ENCODE measurements around the gene ENTREP3.

Gene ENTREP3

GRCh38 chr1:155261852-155262673, 6.8 kb upstream of the ENTREP3 start, which contains the start of gene SCAMP3:
TSS of gene SCAMP3 (minus strand) at chr1:155262360. CDS start at chr1:155262151, 209 bp downstream.
- peaks cover 7 to 11% of the 10 kb centered on the region in 2 donors for H3K4me1 ChIP-seq (ENCODE audit: control insufficient read depth in 2 of 2, insufficient read depth in 1 of 2, low read depth in 1 of 2, low read length in 2 of 2)
- peak within 1 kb of the TSS; percentile 76 for H2AK5ac ChIP-seq (ENCODE audit: low read depth, low read length)
- peak within 1 kb of the TSS; percentile 90 for H3K9ac ChIP-seq (ENCODE audit: low read depth, low read length, poor library complexity)
- peaks cover 37 to 69% of the 10 kb centered on the region in 2 donors for H3K36me3 ChIP-seq (replicated peaks in 1 of 2; ENCODE audit: control insufficient read depth in 2 of 2, insufficient read depth in 2 of 2, low read length in 2 of 2)
- peak within 1 kb of the TSS; percentile 83 for H3K27ac ChIP-seq (replicated peaks; ENCODE audit: low read length)
- H3K9me3 ChIP-seq (replicated peaks in 1 of 2; ENCODE audit: control insufficient read depth in 2 of 2, insufficient read depth in 1 of 2, low read depth in 1 of 2, low read length in 2 of 2) = no peaks in the 10 kb centered on the region
- peak within 1 kb of the TSS; percentile 95 for H3K4me2 ChIP-seq (ENCODE audit: insufficient read depth, low read length, poor library complexity, severe bottlenecking)
- H3K14ac ChIP-seq (ENCODE audit: low read length) = no peak within 1 kb of the TSS
- peaks cover 6% of the 10 kb centered on the region for H3K79me1 ChIP-seq (ENCODE audit: low read depth, low read length)
- no peaks in the 10 kb centered on the region for H3K27me3 ChIP-seq (ENCODE audit: control insufficient read depth in 3 of 3, insufficient read depth in 3 of 3, low read depth in 1 of 3, low read length in 3 of 3)
- DNase-seq (ENCODE audit: low spot score) = peak; percentile 94
- H3K23ac ChIP-seq (ENCODE audit: low read depth, low read length, poor library complexity) = peak within 1 kb of the TSS; percentile 95
- no peak within 1 kb of the TSS for H2BK12ac ChIP-seq (ENCODE audit: low read length)
- H2AFZ ChIP-seq (ENCODE audit: low read length) = peak within 1 kb of the TSS; percentile 89
- H4K91ac ChIP-seq (ENCODE audit: low read depth, low read length, poor library complexity) = no peak within 1 kb of the TSS
- H2BK15ac ChIP-seq (ENCODE audit: low read length) = no peak within 1 kb of the TSS
- peak within 1 kb of the TSS; percentile 92 for H3K18ac ChIP-seq (ENCODE audit: low read length)
- H3K4me3 ChIP-seq (ENCODE audit: low read length in 2 of 2) = peak within 1 kb of the TSS; percentile 80 to 94
- no CpG with 5 or more reads among the region's 47 CpGs for WGBS, 2 donors (ENCODE audit: extremely low coverage in 2 of 2, insufficient read length in 2 of 2, insufficient replicate concordance in 1 of 2)
- no peak within 1 kb of the TSS for H3K4ac ChIP-seq (ENCODE audit: low read length)
- H2BK120ac ChIP-seq (ENCODE audit: low read depth, low read length) = no peak within 1 kb of the TSS
- H2BK5ac ChIP-seq (ENCODE audit: low read length) = no peak within 1 kb of the TSS
- no peak within 1 kb of the TSS for H4K8ac ChIP-seq (ENCODE audit: low read depth, low read length)

- no peaks in the 10 kb centered on the region for H3K9me3 ChIP-seq (replicated peaks in 1 of 2; ENCODE audit: control insufficient read depth in 2 of 2, insufficient read depth in 1 of 2, low read depth in 1 of 2, low read length in 2 of 2)
- WGBS, 2 donors (ENCODE audit: extremely low coverage in 2 of 2, insufficient read length in 2 of 2, insufficient replicate concordance in 1 of 2) = no CpG with 5 or more reads among the region's 9 CpGs
Measured at GRCh38 chr1:155261493-155261851, 6.2 kb upstream of the ENTREP3 start.

GRCh38 chr1:155260276-155260675, 5.0 kb upstream of the ENTREP3 start:
- no peak for DNase-seq (ENCODE audit: low spot score)
- Histone ChIP-seq H3K4me2 (ENCODE audit: insufficient read depth, low read length, poor library complexity, severe bottlenecking) (no peak overlapping the region), H3K14ac (ENCODE audit: low read length) (no peak overlapping the region), H3K27ac (replicated peaks; ENCODE audit: low read length) (no peak overlapping the region), H2BK120ac (ENCODE audit: low read depth, low read length) (no peak overlapping the region), H3K79me1 (ENCODE audit: low read depth, low read length) (peaks cover 6% of the 10 kb centered on the region), H2BK15ac (ENCODE audit: low read length) (no peak overlapping the region), H2AK5ac (ENCODE audit: low read depth, low read length) (no peak overlapping the region), H3K4me1 (ENCODE audit: control insufficient read depth in 2 of 2, insufficient read depth in 1 of 2, low read depth in 1 of 2, low read length in 2 of 2) (peaks cover 8 to 16% of the 10 kb centered on the region in 2 donors), H3K9me3 (replicated peaks in 1 of 2; ENCODE audit: control insufficient read depth in 2 of 2, insufficient read depth in 1 of 2, low read depth in 1 of 2, low read length in 2 of 2) (no peaks in the 10 kb centered on the region), H4K91ac (ENCODE audit: low read depth, low read length, poor library complexity) (no peak overlapping the region), H4K8ac (ENCODE audit: low read depth, low read length) (no peak overlapping the region), H3K36me3 (replicated peaks in 1 of 2; ENCODE audit: control insufficient read depth in 2 of 2, insufficient read depth in 2 of 2, low read length in 2 of 2) (peaks cover 26 to 66% of the 10 kb centered on the region in 2 donors), H2BK12ac (ENCODE audit: low read length) (no peak overlapping the region), H2AFZ (ENCODE audit: low read length) (no peak overlapping the region), H3K18ac (ENCODE audit: low read length) (no peak overlapping the region), H3K23ac (ENCODE audit: low read depth, low read length, poor library complexity) (no peak overlapping the region), H3K4ac (ENCODE audit: low read length) (no peak overlapping the region), H3K9ac (ENCODE audit: low read depth, low read length, poor library complexity) (no peak overlapping the region), H2BK5ac (ENCODE audit: low read length) (no peak overlapping the region), H3K27me3 (ENCODE audit: control insufficient read depth in 3 of 3, insufficient read depth in 3 of 3, low read depth in 1 of 3, low read length in 3 of 3) (no peaks in the 10 kb centered on the region), H3K4me3 (ENCODE audit: low read length in 2 of 2) (peak overlapping the region in 1 of 2 donors; percentile 19)
- no CpG with 5 or more reads among the region's 5 CpGs for WGBS, 2 donors (ENCODE audit: extremely low coverage in 2 of 2, insufficient read length in 2 of 2, insufficient replicate concordance in 1 of 2)

More at GRCh38 chr1:155261493-155261851, 6.2 kb upstream of the ENTREP3 start:
- Histone ChIP-seq H3K23ac (ENCODE audit: low read depth, low read length, poor library complexity) (no peak overlapping the region), H3K4me2 (ENCODE audit: insufficient read depth, low read length, poor library complexity, severe bottlenecking) (peak overlapping the region; percentile 95), H3K18ac (ENCODE audit: low read length) (peak overlapping the region; percentile 5), H2BK5ac (ENCODE audit: low read length) (no peak overlapping the region), H2AK5ac (ENCODE audit: low read depth, low read length) (peak overlapping the region; percentile 76), H3K27ac (replicated peaks; ENCODE audit: low read length) (peak overlapping the region; percentile 5), H3K9ac (ENCODE audit: low read depth, low read length, poor library complexity) (peak overlapping the region; percentile 90), H3K36me3 (replicated peaks in 1 of 2; ENCODE audit: control insufficient read depth in 2 of 2, insufficient read depth in 2 of 2, low read length in 2 of 2) (peaks cover 33 to 69% of the 10 kb centered on the region in 2 donors), H2BK12ac (ENCODE audit: low read length) (no peak overlapping the region), H3K4me3 (ENCODE audit: low read length in 2 of 2) (peak overlapping the region; percentile 80 to 94), H3K4ac (ENCODE audit: low read length) (no peak overlapping the region), H3K79me1 (ENCODE audit: low read depth, low read length) (peaks cover 6% of the 10 kb centered on the region), H2BK120ac (ENCODE audit: low read depth, low read length) (no peak overlapping the region), H2BK15ac (ENCODE audit: low read length) (no peak overlapping the region), H4K91ac (ENCODE audit: low read depth, low read length, poor library complexity) (no peak overlapping the region), H3K27me3 (ENCODE audit: control insufficient read depth in 3 of 3, insufficient read depth in 3 of 3, low read depth in 1 of 3, low read length in 3 of 3) (no peaks in the 10 kb centered on the region), H2AFZ (ENCODE audit: low read length) (peak overlapping the region; percentile 89), H3K14ac (ENCODE audit: low read length) (no peak overlapping the region), H4K8ac (ENCODE audit: low read depth, low read length) (no peak overlapping the region), H3K4me1 (ENCODE audit: control insufficient read depth in 2 of 2, insufficient read depth in 1 of 2, low read depth in 1 of 2, low read length in 2 of 2) (peaks cover 7 to 11% of the 10 kb centered on the region in 2 donors)
- DNase-seq (ENCODE audit: low spot score) = no peak

GRCh38 chr1:155256058-155256852, 972 bp upstream of the ENTREP3 start:
- peak overlapping the region; percentile 11 for H3K27ac ChIP-seq (replicated peaks; ENCODE audit: low read length)
- no CpG with 5 or more reads among the region's 20 CpGs for whole genome bisulfite sequencing, 2 donors (ENCODE audit: extremely low coverage in 2 of 2, insufficient read length in 2 of 2, insufficient replicate concordance in 1 of 2)

More at GRCh38 chr1:155256058-155256852, 972 bp upstream of the ENTREP3 start:
- peak overlapping the region; percentile 27 to 70 for H3K4me3 ChIP-seq (ENCODE audit: low read length in 2 of 2)
- H3K27me3 ChIP-seq (ENCODE audit: control insufficient read depth in 3 of 3, insufficient read depth in 3 of 3, low read depth in 1 of 3, low read length in 3 of 3) = no peaks in the 10 kb centered on the region
- H3K18ac ChIP-seq (ENCODE audit: low read length) = peak overlapping the region; percentile 15
- peaks cover 7 to 49% of the 10 kb centered on the region in 2 donors for H3K36me3 ChIP-seq (replicated peaks in 1 of 2; ENCODE audit: control insufficient read depth in 2 of 2, insufficient read depth in 2 of 2, low read length in 2 of 2)
- H2AFZ ChIP-seq (ENCODE audit: low read length) = peak overlapping the region; percentile 97
- H3K79me1 ChIP-seq (ENCODE audit: low read depth, low read length) = peaks cover 16% of the 10 kb centered on the region
- peaks cover 18 to 29% of the 10 kb centered on the region in 2 donors for H3K4me1 ChIP-seq (ENCODE audit: control insufficient read depth in 2 of 2, insufficient read depth in 1 of 2, low read depth in 1 of 2, low read length in 2 of 2)
- H3K9ac ChIP-seq (ENCODE audit: low read depth, low read length, poor library complexity) = no peak overlapping the region
- no peaks in the 10 kb centered on the region for H3K9me3 ChIP-seq (replicated peaks in 1 of 2; ENCODE audit: control insufficient read depth in 2 of 2, insufficient read depth in 1 of 2, low read depth in 1 of 2, low read length in 2 of 2)
- H3K23ac ChIP-seq (ENCODE audit: low read depth, low read length, poor library complexity) = no peak overlapping the region
- H2AK5ac ChIP-seq (ENCODE audit: low read depth, low read length) = peak overlapping the region; percentile 24
- H4K91ac ChIP-seq (ENCODE audit: low read depth, low read length, poor library complexity) = no peak overlapping the region
- H2BK120ac ChIP-seq (ENCODE audit: low read depth, low read length) = no peak overlapping the region
- H3K4ac ChIP-seq (ENCODE audit: low read length) = no peak overlapping the region
- H2BK12ac ChIP-seq (ENCODE audit: low read length) = no peak overlapping the region
- no peak overlapping the region for H2BK15ac ChIP-seq (ENCODE audit: low read length)
- DNase-seq (ENCODE audit: low spot score) = no peak
- no peak overlapping the region for H2BK5ac ChIP-seq (ENCODE audit: low read length)
- no peak overlapping the region for H3K14ac ChIP-seq (ENCODE audit: low read length)
- peak overlapping the region; percentile 94 for H3K4me2 ChIP-seq (ENCODE audit: insufficient read depth, low read length, poor library complexity, severe bottlenecking)
- H4K8ac ChIP-seq (ENCODE audit: low read depth, low read length) = no peak overlapping the region
